SJCRH30 (cell line): ENCODE measurements around the gene ZNF341. TPM values are rescaled to one million over a fixed set of nuclear protein-coding genes. Genes with fewer than 3 reads are reported as not detected.
A peak's percentile ranks its signal among the peaks of the same experiment; 100 is the strongest.
"Not testable (repeated sequence)": the region's sequence is repeated elsewhere in the genome, so short reads cannot be mapped to it uniquely, and the experiment has no call there.

Experiments
- DNase-seq, 2 experiments: peaks; one replicate each; pipeline ENCODE4 v3.0.0-alpha.2; 2015 to 2020
- H3K27ac ChIP-seq: fragments of 250-450 bp; sonication (Bioruptor Pico); 2 replicates; pipeline ENCODE4 v1.5.1; 2020; ENCODE audit warnings: mild to moderate bottlenecking, moderate library complexity
- H3K27me3 ChIP-seq: fragments of 250-450 bp; sonication (Bioruptor Pico); 2 replicates; pipeline ENCODE4 v1.5.1; 2020; ENCODE audit warnings: mild to moderate bottlenecking, moderate library complexity
- H3K36me3 ChIP-seq: fragments of 250-450 bp; sonication (Bioruptor Pico); 2 replicates; pipeline ENCODE4 v1.5.1; 2020; ENCODE audit warnings: mild to moderate bottlenecking, moderate library complexity
- H3K4me1 ChIP-seq: fragments of 250-450 bp; sonication (Bioruptor Pico); 2 replicates; pipeline ENCODE4 v1.5.1; 2020; ENCODE audit warnings: mild to moderate bottlenecking, moderate library complexity
- H3K4me3 ChIP-seq: fragments of 250-450 bp; sonication (Bioruptor Pico); 2 replicates; pipeline ENCODE4 v1.5.1; 2020; ENCODE audit warnings: mild to moderate bottlenecking, moderate library complexity
- H3K9me3 ChIP-seq: fragments of 250-450 bp; sonication (Bioruptor Pico); replicated peaks from 2 replicates; pipeline ENCODE4 v1.5.1; 2020; ENCODE audit warnings: mild to moderate bottlenecking, moderate library complexity
- total RNA-seq: library from RNA; depleted of rRNA; stranded (reverse); fragments of >200 nt; shearing (Covaris generic); gene quantifications from 2 replicates; pipeline ENCODE4 v1.2.3, GENCODE V29; 2014

The ZNF341 gene
- total RNA-seq, 1 experiment from 2014 or later: 1.8 TPM

DNA sequence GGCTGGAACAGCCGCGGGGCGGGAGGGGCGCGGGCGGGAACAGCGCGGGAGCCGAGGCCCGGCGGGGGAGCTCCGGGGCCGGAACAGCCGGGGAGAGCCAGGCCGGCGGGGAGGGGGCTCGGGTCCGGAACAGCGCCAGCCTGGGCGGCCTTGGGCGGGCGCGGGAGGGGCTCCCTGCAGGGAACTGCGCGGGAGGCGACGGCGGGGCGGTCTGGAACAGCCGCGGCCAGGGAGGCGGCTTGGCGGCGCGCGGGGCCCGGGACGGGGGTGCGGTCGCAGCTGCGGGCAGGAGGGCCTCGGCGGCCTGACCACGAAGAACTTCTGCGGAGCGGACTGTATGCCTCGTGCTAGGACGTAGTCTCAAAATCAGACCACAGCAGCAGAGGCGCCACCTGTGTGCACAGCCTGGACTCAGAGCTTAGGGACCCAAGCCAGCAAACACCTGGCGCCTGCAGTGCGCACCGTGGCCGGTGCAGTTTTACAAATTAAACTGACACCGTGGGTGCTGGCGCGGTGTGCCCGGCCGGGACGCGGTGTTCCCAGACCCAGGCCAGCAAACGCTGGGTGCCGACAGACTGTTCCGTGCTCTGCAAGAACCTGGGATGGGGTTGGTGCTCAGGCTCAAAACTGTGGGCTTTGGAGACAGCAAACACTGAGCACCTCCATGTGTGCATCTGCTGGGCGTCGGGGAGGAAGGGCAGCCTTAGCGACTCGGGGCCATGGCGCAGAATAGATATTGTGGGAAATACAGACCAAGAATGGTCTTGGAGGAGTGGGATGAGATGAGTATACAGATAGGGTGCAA is 572 bp downstream of the ZNF341 start:
- Histone ChIP-seq H3K4me1 (peaks cover 4% of the 10 kb centered on the region; the same call in 1 of the 2 replicates), H3K4me3 (peak overlapping the region; percentile 60), H3K27ac (peak overlapping the region; percentile 4; the same call in 1 of the 2 replicates), H3K9me3 (peaks cover 2% of the 10 kb centered on the region; the same call in 1 of the 2 replicates), H3K36me3 (no peaks in the 10 kb centered on the region), H3K27me3 (no peaks in the 10 kb centered on the region)
- peak in 1 of 2 experiments; percentile 88 for DNase-seq

DNA sequence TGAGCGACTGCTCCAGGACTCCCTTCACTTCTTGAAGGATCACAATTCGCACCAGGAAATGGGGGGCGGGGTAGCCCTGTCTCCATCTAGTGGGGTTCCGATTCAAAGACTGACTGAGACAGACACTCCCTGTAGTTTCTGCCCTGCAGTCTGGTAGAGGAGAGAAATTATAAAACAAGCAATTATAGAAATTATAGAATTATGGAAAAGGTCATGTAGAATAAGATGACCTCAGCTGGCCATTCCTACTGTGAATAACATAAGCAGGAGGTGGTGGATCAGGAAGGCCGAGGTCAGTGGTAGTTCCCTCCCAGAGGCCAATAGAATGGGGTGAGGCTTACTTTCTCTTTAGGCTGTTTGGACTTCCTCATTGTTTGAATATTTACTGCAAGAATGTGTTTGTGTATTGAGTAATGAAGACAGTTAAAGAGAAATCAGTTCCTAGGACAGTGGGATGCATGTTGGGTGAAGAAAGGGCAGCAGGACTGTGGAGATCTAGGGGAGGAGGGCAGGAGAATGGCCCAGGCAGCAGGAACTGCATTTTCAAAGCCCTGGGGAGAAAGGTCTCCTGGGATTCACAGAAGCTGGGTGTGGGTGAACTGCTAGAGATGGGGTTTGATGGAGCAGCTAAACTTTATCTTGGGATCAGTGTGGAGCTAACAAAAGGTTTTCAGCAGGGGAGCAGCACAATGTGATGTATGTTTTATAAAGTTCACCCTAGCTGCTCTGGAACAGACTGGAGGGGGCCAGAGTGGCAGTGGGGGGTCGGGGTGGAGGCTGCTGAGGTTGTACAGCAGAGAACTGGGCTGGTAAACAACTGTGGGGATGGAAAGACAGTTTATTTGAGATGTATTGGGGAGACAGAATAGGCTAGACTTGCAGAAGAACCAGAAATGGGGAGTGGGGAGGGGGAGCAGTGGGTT is 2.1 kb downstream of the ZNF341 start:
- DNase-seq: no peak
- no peak overlapping the region for H3K4me3 ChIP-seq
- no peaks in the 10 kb centered on the region for H3K36me3 ChIP-seq
- H3K27me3 ChIP-seq: no peaks in the 10 kb centered on the region
- peaks cover 4% of the 10 kb centered on the region; the same call in 1 of the 2 replicates for H3K4me1 ChIP-seq
- H3K27ac ChIP-seq: no peak overlapping the region
- H3K9me3 ChIP-seq: peaks cover 5% of the 10 kb centered on the region; the same call in 1 of the 2 replicates

DNA sequence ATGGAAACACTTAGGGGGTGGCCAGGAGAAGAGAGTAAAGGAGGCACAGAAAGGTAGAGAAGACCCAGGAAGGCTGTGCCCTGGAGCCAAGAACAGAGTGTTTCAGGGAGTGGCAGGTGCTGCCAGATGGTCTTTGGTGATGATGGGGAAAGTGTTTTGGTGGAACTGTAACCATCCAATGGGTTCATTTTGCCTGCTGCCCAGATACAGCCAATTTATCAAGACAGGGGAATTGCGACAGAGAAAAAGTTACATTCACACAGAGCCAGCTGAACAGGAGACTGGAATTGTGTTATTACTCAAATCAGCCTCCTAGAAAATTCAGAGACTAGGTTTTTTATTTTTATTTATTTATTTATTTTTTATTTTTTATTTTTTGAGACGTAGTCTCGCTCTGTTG is 5.2 kb downstream of the ZNF341 start:
- no peak for DNase-seq
- H3K36me3 ChIP-seq: no peaks in the 10 kb centered on the region
- H3K9me3 ChIP-seq: peaks cover 5% of the 10 kb centered on the region; the same call in 1 of the 2 replicates
- H3K27me3 ChIP-seq: no peaks in the 10 kb centered on the region
- no peaks in the 10 kb centered on the region for H3K4me1 ChIP-seq
- no peak overlapping the region for H3K27ac ChIP-seq
- no peak overlapping the region for H3K4me3 ChIP-seq

DNA sequence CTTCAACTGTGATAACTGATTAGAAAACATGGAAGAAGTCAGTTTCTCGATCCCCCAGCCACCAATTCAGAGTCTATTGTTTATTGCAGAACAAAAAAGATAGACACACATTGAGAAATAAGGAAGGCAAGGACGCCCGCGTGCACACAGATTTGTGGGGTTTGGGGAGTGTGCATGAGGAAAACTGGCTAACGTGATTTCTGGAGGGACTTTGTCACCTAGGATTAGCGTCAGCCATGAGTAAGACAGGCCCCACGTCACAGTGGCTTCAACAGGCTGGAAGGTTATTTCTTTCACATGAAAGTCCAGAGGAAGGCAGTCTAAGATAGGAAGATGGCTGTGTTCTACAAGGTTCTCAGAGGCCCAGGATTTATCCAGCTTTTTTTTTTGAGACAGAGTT is 7.7 kb downstream of the ZNF341 start:
- Histone ChIP-seq H3K36me3 (no peaks in the 10 kb centered on the region), H3K27ac (no peak overlapping the region), H3K4me3 (no peak overlapping the region), H3K27me3 (no peaks in the 10 kb centered on the region), H3K9me3 (peaks cover 5% of the 10 kb centered on the region; the same call in 1 of the 2 replicates), H3K4me1 (no peaks in the 10 kb centered on the region)
- DNase-seq: no peak

DNA sequence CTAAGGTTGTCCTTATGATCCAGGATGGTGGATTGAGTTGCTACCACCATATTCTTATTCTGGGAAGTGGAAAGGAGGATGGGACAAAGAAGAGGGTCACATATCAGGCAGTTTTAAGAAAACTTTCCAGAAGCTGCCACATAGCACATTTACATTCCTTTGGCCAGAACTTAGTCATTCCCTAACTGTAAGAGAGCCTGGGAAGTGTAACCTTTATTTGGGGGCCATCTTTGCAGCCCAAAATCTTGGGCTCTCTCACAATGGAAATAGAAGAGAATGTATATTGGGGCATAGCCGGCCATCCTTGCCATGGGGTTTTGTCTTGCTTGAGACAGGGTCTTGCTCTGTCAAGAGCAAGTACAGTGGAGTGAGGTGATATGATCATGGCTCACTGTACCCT is 8.4 kb downstream of the ZNF341 start:
- H3K4me3 ChIP-seq: no peak overlapping the region
- H3K4me1 ChIP-seq: no peaks in the 10 kb centered on the region
- no peak for DNase-seq

DNA sequence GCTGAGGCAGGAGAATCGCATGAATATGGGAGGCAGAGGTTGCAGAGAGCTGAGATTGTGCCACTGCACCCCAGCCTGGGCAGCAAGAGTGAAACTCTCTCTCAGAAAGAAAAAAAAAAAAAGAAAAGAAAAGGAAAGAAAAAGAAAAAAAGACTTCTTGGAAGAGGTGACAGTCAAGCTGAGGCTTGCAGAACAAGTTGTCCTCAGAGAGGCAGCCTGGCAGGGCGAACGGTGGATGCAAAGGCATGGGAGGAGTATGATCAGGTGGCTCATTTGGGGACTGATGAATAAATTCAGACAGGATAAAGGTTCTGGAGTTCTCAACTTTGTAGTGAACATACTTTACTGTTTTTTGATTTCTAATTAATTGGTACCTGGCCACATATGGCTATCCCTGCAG is 12.4 kb downstream of the ZNF341 start:
- H3K4me1 ChIP-seq: no peaks in the 10 kb centered on the region
- no peaks in the 10 kb centered on the region for H3K36me3 ChIP-seq
- DNase-seq: no peak

More for the DNA sequence above, 8.4 kb downstream of the ZNF341 start:
- Histone ChIP-seq H3K27me3 (no peaks in the 10 kb centered on the region), H3K36me3 (no peaks in the 10 kb centered on the region), H3K9me3 (peaks cover 5% of the 10 kb centered on the region; the same call in 1 of the 2 replicates), H3K27ac (no peak overlapping the region)

DNA sequence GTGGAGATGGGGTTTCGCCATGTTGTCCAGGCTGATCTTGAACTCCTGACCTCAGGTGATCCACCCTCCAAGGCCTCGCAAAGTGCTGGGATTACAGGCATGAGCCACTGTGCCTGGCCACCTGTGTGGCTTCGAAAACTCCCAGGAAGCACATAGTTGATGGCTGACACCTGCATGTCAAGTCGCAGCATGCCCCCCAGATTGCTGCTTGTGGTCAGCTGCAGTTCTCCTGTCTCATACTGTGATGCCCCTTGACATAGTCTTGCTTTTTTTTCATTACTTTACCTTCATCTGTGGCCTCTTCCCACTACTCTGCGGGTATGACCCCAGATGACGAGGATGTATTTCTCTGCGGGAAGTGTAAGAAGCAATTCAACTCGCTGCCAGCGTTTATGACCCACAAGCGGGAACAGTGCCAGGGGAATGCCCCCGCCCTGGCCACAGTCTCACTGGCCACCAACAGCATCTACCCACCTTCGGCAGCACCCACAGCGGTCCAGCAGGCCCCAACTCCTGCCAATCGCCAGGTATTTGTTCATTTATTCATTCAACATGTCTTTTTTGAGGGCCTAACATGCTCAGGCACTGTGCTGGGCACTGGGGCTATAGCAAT is 13.1 kb downstream of the ZNF341 start:
- Histone ChIP-seq H3K4me3 (no peak overlapping the region), H3K4me1 (no peaks in the 10 kb centered on the region), H3K27me3 (no peaks in the 10 kb centered on the region), H3K27ac (no peak overlapping the region), H3K36me3 (no peaks in the 10 kb centered on the region), H3K9me3 (no peaks in the 10 kb centered on the region)
- no peak for DNase-seq

More for the DNA sequence above, 12.4 kb downstream of the ZNF341 start:
- no peaks in the 10 kb centered on the region for H3K9me3 ChIP-seq
- H3K4me3 ChIP-seq: no peak overlapping the region
- no peak overlapping the region for H3K27ac ChIP-seq
- H3K27me3 ChIP-seq: no peaks in the 10 kb centered on the region

DNA sequence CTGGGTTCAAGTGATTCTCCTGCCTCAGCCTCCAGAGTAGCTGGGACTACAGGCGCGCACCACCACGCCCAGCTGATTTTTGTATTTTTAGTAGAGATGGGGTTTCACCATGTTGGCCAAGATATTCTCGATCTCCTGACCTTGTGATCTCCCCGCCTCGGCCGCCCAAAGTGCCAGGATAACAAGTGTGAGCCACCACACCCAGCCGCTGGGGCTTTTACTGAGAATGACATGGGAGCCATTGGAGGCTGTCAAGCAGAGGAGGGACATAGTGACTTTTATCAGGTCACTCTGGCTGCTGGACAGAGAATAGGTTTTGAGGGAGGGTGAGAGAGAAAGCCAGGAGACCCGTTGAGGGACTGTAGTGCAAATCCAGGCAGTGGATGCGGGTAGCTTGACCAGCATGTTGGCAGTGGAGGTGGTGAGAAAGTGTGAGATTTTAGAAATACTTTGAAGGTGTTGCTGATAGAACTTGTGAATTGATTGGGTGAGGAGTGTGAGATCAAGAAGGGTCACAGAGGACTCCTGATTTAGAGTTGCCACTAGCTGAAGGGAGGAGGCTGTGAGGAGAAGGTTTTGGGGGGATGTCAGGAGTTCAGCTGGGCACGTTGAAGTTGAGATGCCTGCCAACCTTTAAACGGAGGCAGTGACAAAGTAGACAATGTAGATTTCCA is 14.7 kb downstream of the ZNF341 start:
- H3K27me3 ChIP-seq: no peaks in the 10 kb centered on the region
- H3K4me3 ChIP-seq: no peak overlapping the region
- H3K9me3 ChIP-seq: no peaks in the 10 kb centered on the region
- no peaks in the 10 kb centered on the region for H3K36me3 ChIP-seq
- no peak overlapping the region for H3K27ac ChIP-seq
- no peak for DNase-seq
- H3K4me1 ChIP-seq: no peaks in the 10 kb centered on the region

DNA sequence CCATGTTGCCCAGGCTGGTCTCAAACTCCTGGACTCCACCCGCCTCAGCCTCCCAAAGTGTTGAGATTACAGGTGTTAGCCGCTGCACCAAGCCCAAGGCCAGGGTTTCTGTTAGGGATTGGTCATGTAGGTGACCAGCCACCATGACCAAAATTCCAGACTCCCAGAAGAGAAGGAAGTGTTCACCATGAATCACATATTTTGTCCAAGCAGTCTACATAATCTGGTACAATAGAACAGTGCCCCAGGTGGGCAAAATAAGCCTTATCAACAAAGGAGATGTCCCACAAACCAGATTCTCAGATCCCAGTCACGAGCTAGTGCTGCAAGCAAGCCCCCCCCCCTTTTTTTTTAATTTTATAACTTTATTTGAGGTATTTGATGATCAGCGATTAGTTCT is 20.0 kb downstream of the ZNF341 start:
- H3K4me3 ChIP-seq: no peak overlapping the region
- no peaks in the 10 kb centered on the region for H3K4me1 ChIP-seq
- H3K9me3 ChIP-seq: no peaks in the 10 kb centered on the region
- no peak for DNase-seq
- H3K27me3 ChIP-seq: no peaks in the 10 kb centered on the region
- no peak overlapping the region for H3K27ac ChIP-seq
- H3K36me3 ChIP-seq: peaks cover 2% of the 10 kb centered on the region; the same call in 1 of the 2 replicates

DNA sequence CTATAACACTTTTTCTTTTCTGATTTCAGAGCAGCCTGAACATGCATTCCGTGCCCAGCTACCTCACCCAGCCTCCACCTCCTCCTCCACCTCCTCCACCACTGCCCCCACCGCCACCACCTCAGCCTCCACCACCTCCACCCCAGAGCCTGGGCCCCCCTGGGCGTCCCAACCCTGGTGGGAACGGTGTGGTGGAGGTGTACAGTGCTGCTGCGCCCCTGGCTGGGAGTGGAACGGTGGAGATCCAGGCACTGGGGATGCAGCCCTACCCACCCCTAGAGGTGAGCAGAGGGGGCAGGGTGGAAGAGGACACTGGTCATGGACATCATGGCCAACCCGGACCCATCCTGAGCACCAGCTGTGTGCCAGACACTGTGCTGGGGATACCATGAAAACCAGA is 21.3 kb downstream of the ZNF341 start:
- no peak for DNase-seq
- H3K9me3 ChIP-seq: peaks cover 3% of the 10 kb centered on the region; the same call in 1 of the 2 replicates
- no peaks in the 10 kb centered on the region for H3K27me3 ChIP-seq
- H3K36me3 ChIP-seq: peaks cover 2% of the 10 kb centered on the region; the same call in 1 of the 2 replicates
- no peaks in the 10 kb centered on the region for H3K4me1 ChIP-seq
- no peak overlapping the region for H3K27ac ChIP-seq
- no peak overlapping the region for H3K4me3 ChIP-seq

DNA sequence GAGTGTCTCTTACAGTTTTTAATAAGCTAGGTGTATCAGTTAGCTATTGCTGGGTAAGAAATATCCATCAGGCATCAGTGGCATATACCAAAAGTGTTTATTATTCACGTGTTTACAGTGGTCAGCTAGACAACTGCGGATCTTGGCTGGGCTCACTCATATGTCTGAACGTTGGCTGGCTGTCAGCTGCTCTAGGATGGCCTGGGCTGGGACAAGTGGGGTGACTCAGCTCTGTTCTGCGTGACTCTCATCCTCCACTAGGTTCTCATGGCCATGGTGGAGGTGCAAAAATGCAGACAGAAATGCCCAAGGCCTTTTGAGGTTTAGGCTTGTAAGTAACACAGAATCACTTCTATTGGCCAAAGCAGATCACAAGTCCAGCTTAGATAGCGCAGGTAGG is 22.0 kb downstream of the ZNF341 start:
- H3K27ac ChIP-seq: no peak overlapping the region
- H3K4me3 ChIP-seq: no peak overlapping the region
- H3K9me3 ChIP-seq: peaks cover 3% of the 10 kb centered on the region; the same call in 1 of the 2 replicates
- no peak for DNase-seq
- H3K27me3 ChIP-seq: no peaks in the 10 kb centered on the region
- peaks cover 2% of the 10 kb centered on the region; the same call in 1 of the 2 replicates for H3K36me3 ChIP-seq
- no peaks in the 10 kb centered on the region for H3K4me1 ChIP-seq

DNA sequence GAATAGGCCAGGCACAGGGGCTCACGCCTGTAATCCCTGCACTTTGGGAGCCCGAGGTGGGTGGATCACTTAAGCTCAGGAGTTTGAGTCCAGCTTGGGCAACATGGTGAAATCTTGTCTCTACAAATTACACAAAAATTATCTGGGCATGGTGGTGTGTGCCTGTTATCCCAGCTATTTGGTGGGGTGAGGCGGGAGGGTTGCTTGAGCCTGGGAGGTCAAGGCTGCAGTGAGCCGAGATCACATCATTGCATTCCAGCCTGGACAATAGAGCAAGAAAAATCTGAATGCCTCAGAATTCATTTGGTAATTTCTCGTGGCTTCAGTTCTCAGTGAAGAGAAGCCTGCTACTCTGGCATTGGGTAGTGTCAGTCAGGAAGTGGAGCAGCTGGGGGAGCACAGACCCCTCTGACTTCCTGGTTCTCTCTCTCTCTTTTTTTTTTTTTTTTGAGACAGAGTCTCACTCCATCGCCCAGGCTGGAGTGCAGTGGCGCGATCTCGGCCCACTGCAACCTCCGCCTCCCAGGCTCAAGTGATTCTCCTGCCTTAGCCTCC is 24.2 kb downstream of the ZNF341 start:
- H3K4me3 ChIP-seq, H3K36me3 ChIP-seq, H3K27me3 ChIP-seq, H3K9me3 ChIP-seq, H3K4me1 ChIP-seq, H3K27ac ChIP-seq: not testable (repeated sequence)
- peak; percentile 39 to 42 for DNase-seq

DNA sequence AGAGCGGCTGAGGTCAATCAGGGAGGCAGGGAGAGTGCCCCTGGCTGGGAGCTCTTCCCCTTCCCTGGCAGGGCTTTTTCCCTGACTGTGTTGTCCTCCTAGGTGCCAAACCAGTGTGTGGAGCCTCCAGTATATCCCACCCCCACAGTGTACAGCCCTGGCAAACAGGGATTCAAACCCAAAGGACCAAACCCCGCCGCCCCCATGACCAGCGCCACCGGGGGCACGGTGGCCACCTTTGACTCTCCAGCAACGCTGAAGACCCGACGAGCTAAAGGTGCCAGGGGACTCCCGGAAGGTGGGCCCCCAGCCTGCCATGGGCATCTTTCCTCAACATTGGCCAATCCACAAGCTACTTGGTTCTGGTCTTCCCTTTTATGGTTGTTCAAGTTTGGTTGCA is 25.2 kb downstream of the ZNF341 start:
- no peak for DNase-seq
- no peaks in the 10 kb centered on the region for H3K27me3 ChIP-seq
- H3K36me3 ChIP-seq: peaks cover 2% of the 10 kb centered on the region; the same call in 1 of the 2 replicates
- H3K4me3 ChIP-seq: no peak overlapping the region
- no peak overlapping the region for H3K27ac ChIP-seq
- H3K9me3 ChIP-seq: peaks cover 3% of the 10 kb centered on the region; the same call in 1 of the 2 replicates
- H3K4me1 ChIP-seq: no peaks in the 10 kb centered on the region

DNA sequence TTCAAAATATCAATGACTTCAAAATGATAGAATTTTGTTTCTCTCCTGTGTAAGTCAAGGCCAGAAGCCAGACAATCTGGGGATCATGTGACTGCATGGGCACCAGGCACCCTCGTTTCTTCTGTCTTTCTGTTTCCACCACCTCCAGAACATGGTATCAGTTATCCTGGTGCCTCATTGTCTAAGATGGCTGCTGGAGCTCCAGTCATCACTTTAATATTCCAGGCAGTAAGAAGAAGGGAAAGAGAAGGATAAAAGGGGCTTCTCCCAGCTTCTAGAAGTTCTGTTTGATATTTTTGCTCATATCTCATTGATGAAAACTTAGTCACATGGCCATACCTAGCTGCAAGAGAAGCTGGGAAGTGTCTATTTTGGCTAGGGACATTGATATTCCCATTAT is 25.7 kb downstream of the ZNF341 start:
- Histone ChIP-seq H3K36me3 (peaks cover 2% of the 10 kb centered on the region; the same call in 1 of the 2 replicates), H3K4me3 (no peak overlapping the region), H3K4me1 (no peaks in the 10 kb centered on the region), H3K27me3 (no peaks in the 10 kb centered on the region), H3K27ac (no peak overlapping the region), H3K9me3 (peaks cover 3% of the 10 kb centered on the region; the same call in 1 of the 2 replicates)
- no peak for DNase-seq
